HepG2 (cell line): ENCODE results near the gene SLC2A11. TPM values are rescaled to one million over a fixed set of nuclear protein-coding genes. Genes with fewer than 3 reads are reported as not detected.

ENCODE experiments used
- CBFB ChIP-seq: sonication (generic); formaldehyde crosslinking; IDR thresholded peaks from 2 replicates; pipeline ENCODE4 v1.4.0; 2020; ENCODE audit warnings: missing genetic modification reagents
- FOSL2 ChIP-seq: sonication (generic); formaldehyde crosslinking; IDR thresholded peaks from 2 replicates; pipeline ENCODE4 v1.4.0; 2020; ENCODE audit warnings: missing genetic modification reagents
- HES4 ChIP-seq: sonication (generic); formaldehyde crosslinking; IDR thresholded peaks from 2 replicates; pipeline ENCODE4 v1.9.0; 2021; ENCODE audit warnings: mild to moderate bottlenecking, missing genetic modification reagents, borderline replicate concordance
- HNRNPLL ChIP-seq: fragments of 200-400 bp; formaldehyde crosslinking; IDR thresholded peaks from 2 replicates; pipeline ENCODE4 v1.6.1; 2017; ENCODE audit warnings: mild to moderate bottlenecking, low read depth, low read length; ENCODE audit not compliant: poor library complexity, severe bottlenecking
- KLF12 ChIP-seq: sonication (generic); formaldehyde crosslinking; IDR thresholded peaks from 2 replicates; pipeline ENCODE4 v1.4.0; 2020; ENCODE audit warnings: missing genetic modification reagents, borderline replicate concordance
- MBNL3 ChIP-seq: fragments of 250-450 bp; sonication (Bioruptor Pico); conservative IDR thresholded peaks from 2 replicates; pipeline ENCODE4 v1.8.0; 2022; ENCODE audit warnings: mild to moderate bottlenecking, inconsistent platforms
- NFE2L1 ChIP-seq: sonication (generic); formaldehyde crosslinking; IDR thresholded peaks from 2 replicates; pipeline ENCODE4 v1.4.0; 2020; ENCODE audit warnings: missing genetic modification reagents, mild to moderate bottlenecking, borderline replicate concordance
- RAD21 ChIP-seq: fragments of 450-650 bp; formaldehyde crosslinking; IDR thresholded peaks from 2 replicates; pipeline ENCODE4 v1.5.0; 2020; ENCODE audit warnings: mild to moderate bottlenecking
- REXO4 ChIP-seq: sonication (generic); formaldehyde crosslinking; IDR thresholded peaks from 2 replicates; pipeline ENCODE4 v1.8.0; 2022; ENCODE audit warnings: missing genetic modification reagents, mild to moderate bottlenecking, borderline replicate concordance
- RORA ChIP-seq: sonication (generic); formaldehyde crosslinking; IDR thresholded peaks from 2 replicates; pipeline ENCODE4 v1.5.0; 2020; ENCODE audit warnings: mild to moderate bottlenecking, missing genetic modification reagents, moderate library complexity
- SKI ChIP-seq: fragments of 450-650 bp; IDR thresholded peaks from one replicate; pipeline ENCODE4 v1.6.1; 2018; ENCODE audit warnings: mild to moderate bottlenecking; ENCODE audit not compliant: partially characterized antibody
- ZFP62 ChIP-seq: sonication (generic); formaldehyde crosslinking; IDR thresholded peaks from 2 replicates; pipeline ENCODE4 v1.4.0; 2020; ENCODE audit warnings: missing genetic modification reagents
- ZFX ChIP-seq: sonication (generic); formaldehyde crosslinking; IDR thresholded peaks from 2 replicates; pipeline ENCODE4 v1.4.0; 2020; ENCODE audit warnings: mild to moderate bottlenecking, low read depth, missing genetic modification reagents, moderate library complexity
- ZMAT3 ChIP-seq: sonication (generic); formaldehyde crosslinking; conservative IDR thresholded peaks from 2 replicates; pipeline ENCODE4 v1.7.0; 2021; ENCODE audit warnings: missing genetic modification reagents
- ZNF101 ChIP-seq: sonication (generic); formaldehyde crosslinking; IDR thresholded peaks from 2 replicates; pipeline ENCODE4 v1.4.0; 2020; ENCODE audit warnings: mild to moderate bottlenecking, low read depth, missing genetic modification reagents, borderline replicate concordance
- ZNF260 ChIP-seq: sonication (generic); formaldehyde crosslinking; IDR thresholded peaks from 2 replicates; pipeline ENCODE4 v1.4.0; 2020; ENCODE audit warnings: missing genetic modification reagents, low read depth, mild to moderate bottlenecking, borderline replicate concordance
- ZNF326 ChIP-seq: sonication (generic); formaldehyde crosslinking; IDR thresholded peaks from 2 replicates; pipeline ENCODE4 v1.4.0; 2020; ENCODE audit warnings: missing genetic modification reagents, borderline replicate concordance
- ZNF7 ChIP-seq: IDR thresholded peaks from 2 replicates; pipeline ENCODE4 v1.6.1; 2016; ENCODE audit warnings: missing biosample characterization, missing genetic modification reagents
- ZSCAN25 ChIP-seq: sonication (generic); formaldehyde crosslinking; IDR thresholded peaks from 2 replicates; pipeline ENCODE4 v1.8.0; 2022; ENCODE audit warnings: mild to moderate bottlenecking, missing genetic modification reagents
- polyA plus RNA-seq, 8 experiments: library from polyadenylated mRNA; depleted of rRNA in 3 of 8; stranded (reverse) in 7 of 8; unstranded in 1 of 8; fragments of >200 nt; fragmentation: Illumina TruSeq in 4 of 8; extraction: Trizol in 4 of 8; gene quantifications; 2 replicates each; pipeline versions ENCODE4 v1.2.1 to v1.2.3, GENCODE V29; 2011 to 2016; ENCODE audit warnings: low read depth in 4 of 8, missing spikeins in 1 of 8, mixed read lengths in 1 of 8; ENCODE audit not compliant: insufficient read depth in 1 of 8
- total RNA-seq, 5 experiments: library from RNA; depleted of rRNA; stranded (reverse); fragments of >200 nt; fragmentation: Illumina TruSeq; extraction: Trizol; gene quantifications; 2 replicates each; pipeline ENCODE4 v1.2.3, GENCODE V29; 2016; ENCODE audit warnings: low read depth in 1 of 5
- TF ChIP-seq, protein P1 (sequence below), 2 experiments: sonication (generic) in 1 of 2; formaldehyde crosslinking in 1 of 2; IDR thresholded peaks; 2 replicates each; pipeline versions ENCODE4 v1.4.0 to v1.6.1; 2018 to 2020; ENCODE audit warnings: missing genetic modification reagents in 2 of 2, borderline replicate concordance in 1 of 2, low read depth in 1 of 2, mild to moderate bottlenecking in 1 of 2, missing biosample characterization in 1 of 2
- TF ChIP-seq, protein P2 (sequence below): sonication (generic); formaldehyde crosslinking; IDR thresholded peaks from 2 replicates; pipeline ENCODE4 v1.4.0; 2020; ENCODE audit warnings: mild to moderate bottlenecking, missing genetic modification reagents
- TF ChIP-seq, protein P3 (sequence below): sonication (generic); formaldehyde crosslinking; IDR thresholded peaks from 2 replicates; pipeline ENCODE4 v1.5.1; 2020; ENCODE audit warnings: missing genetic modification reagents, mild to moderate bottlenecking, borderline replicate concordance
- TF ChIP-seq, protein P4 (sequence below): sonication (generic); formaldehyde crosslinking; IDR thresholded peaks from 2 replicates; pipeline ENCODE4 v1.8.1; 2023; ENCODE audit warnings: mild to moderate bottlenecking, inconsistent platforms, moderate library complexity, missing genetic modification reagents, borderline replicate concordance

Gene SLC2A11
- total and polyA plus RNA-seq, 2 of the 13 experiments (the other 11 are each of a cell fraction or from before 2014, with no cell fraction given): 15.2 to 15.4 TPM

DNA sequence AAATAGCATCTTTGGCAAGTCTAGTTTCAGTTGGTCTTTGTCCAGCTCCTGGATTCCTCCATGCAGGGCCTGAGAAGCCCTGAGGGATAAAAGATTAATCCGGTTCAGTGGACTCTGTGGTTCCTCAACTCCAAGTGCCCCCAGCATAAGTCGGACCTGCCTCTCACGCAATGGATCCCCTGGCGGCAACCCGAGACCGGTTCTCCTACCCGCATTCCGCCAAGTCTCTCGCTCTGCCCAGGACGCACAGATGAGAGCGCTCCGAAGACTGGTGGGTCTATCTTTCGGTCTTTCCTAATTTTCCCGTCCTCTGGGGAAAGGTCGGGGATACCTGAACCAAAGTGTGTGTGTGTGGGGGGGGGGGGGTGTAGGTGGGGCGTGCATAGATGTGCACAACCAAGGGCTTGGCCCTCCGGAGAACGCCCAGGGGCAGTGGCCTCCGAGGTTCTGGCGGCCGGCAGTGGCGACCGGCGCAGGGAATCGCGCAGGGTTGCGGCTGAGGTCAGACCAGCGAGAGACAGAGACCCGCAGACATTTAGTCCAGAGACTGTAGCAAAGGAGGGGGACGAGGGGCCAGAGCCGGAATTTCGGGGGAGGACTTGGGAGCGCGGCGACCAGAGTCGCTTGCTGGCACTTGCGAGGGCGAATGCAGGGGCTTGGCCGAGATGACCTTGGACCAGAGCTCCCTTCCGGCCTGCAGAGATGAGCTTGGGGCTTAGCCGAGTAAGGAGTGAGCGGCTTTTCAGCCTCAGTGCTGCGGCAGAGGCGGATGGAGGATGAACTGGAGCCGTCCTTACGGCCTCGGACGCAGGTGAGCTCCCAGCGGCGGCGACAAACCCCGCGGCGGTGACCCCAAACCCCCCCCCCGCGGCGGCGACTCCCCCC is 712 bp upstream of the SLC2A11 start (continued):
- no peak for TF ChIP-seq SKI
- no peak for TF ChIP-seq RORA (CRISPR knock-in tag)
- TF ChIP-seq, protein P1, sequence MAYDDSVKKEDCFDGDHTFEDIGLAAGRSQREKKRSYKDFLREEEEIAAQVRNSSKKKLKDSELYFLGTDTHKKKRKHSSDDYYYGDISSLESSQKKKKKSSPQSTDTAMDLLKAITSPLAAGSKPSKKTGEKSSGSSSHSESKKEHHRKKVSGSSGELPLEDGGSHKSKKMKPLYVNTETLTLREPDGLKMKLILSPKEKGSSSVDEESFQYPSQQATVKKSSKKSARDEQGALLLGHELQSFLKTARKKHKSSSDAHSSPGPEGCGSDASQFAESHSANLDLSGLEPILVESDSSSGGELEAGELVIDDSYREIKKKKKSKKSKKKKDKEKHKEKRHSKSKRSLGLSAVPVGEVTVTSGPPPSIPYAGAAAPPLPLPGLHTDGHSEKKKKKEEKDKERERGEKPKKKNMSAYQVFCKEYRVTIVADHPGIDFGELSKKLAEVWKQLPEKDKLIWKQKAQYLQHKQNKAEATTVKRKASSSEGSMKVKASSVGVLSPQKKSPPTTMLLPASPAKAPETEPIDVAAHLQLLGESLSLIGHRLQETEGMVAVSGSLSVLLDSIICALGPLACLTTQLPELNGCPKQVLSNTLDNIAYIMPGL (CRISPR knock-in tag; IDR thresholded peaks at IDR 0.05; ENCODE audit: borderline replicate concordance in 1 of 2, low read depth in 1 of 2): peak in 1 of 2 experiments; percentile 43; a peak in 1 of 4 replicates
- no peak for TF ChIP-seq HNRNPLL
- no peak for TF ChIP-seq KLF12 (CRISPR knock-in tag)
- TF ChIP-seq, protein P2, sequence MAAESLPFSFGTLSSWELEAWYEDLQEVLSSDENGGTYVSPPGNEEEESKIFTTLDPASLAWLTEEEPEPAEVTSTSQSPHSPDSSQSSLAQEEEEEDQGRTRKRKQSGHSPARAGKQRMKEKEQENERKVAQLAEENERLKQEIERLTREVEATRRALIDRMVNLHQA (CRISPR knock-in tag): no peak
- no peak for TF ChIP-seq ZNF101
- TF ChIP-seq HES4 (CRISPR knock-in tag): no peak; the same call in 1 of the 2 replicates
- TF ChIP-seq, protein P3, sequence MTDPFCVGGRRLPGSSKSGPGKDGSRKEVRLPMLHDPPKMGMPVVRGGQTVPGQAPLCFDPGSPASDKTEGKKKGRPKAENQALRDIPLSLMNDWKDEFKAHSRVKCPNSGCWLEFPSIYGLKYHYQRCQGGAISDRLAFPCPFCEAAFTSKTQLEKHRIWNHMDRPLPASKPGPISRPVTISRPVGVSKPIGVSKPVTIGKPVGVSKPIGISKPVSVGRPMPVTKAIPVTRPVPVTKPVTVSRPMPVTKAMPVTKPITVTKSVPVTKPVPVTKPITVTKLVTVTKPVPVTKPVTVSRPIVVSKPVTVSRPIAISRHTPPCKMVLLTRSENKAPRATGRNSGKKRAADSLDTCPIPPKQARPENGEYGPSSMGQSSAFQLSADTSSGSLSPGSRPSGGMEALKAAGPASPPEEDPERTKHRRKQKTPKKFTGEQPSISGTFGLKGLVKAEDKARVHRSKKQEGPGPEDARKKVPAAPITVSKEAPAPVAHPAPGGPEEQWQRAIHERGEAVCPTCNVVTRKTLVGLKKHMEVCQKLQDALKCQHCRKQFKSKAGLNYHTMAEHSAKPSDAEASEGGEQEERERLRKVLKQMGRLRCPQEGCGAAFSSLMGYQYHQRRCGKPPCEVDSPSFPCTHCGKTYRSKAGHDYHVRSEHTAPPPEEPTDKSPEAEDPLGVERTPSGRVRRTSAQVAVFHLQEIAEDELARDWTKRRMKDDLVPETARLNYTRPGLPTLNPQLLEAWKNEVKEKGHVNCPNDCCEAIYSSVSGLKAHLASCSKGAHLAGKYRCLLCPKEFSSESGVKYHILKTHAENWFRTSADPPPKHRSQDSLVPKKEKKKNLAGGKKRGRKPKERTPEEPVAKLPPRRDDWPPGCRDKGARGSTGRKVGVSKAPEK: no peak
- no peak for TF ChIP-seq MBNL3
- TF ChIP-seq ZSCAN25 (CRISPR knock-in tag): no peak
- TF ChIP-seq NFE2L1 (CRISPR knock-in tag): no peak
- TF ChIP-seq, protein P4, sequence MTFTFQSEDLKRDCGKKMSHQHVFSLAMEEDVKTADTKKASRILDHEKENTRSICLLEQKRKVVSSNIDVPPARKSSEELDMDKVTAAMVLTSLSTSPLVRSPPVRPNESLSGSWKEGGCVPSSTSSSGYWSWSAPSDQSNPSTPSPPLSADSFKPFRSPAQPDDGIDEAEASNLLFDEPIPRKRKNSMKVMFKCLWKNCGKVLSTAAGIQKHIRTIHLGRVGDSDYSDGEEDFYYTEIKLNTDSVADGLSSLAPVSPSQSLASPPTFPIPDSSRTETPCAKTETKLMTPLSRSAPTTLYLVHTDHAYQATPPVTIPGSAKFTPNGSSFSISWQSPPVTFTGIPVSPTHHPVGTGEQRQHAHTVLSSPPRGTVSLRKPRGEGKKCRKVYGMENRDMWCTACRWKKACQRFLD (CRISPR knock-in tag): no peak
- TF ChIP-seq ZNF326 (CRISPR knock-in tag): no peak
- TF ChIP-seq CBFB (CRISPR knock-in tag): no peak
- TF ChIP-seq ZMAT3: peak; percentile 70; the same call in 1 of the 2 replicates
- TF ChIP-seq RAD21 (CRISPR knock-in tag): peak; percentile 14; the same call in 1 of the 2 replicates
- no peak for TF ChIP-seq ZFP62 (CRISPR knock-in tag)
- 0 out of 2 replicates have a peak, but pooled peaks have one; percentile 6 for TF ChIP-seq FOSL2
- TF ChIP-seq REXO4 (CRISPR knock-in tag): no peak
- TF ChIP-seq ZNF260 (CRISPR knock-in tag): no peak
- TF ChIP-seq ZNF7 (CRISPR knock-in tag): 0 out of 2 replicates have a peak, but pooled peaks have one; percentile 16
- peak; percentile 65; the same call in 1 of the 2 replicates for TF ChIP-seq ZFX (CRISPR knock-in tag)
